SJSA1 (cell line): ENCODE measurements around the gene PSMC3IP. TPM values are rescaled to one million over a fixed set of nuclear protein-coding genes. Genes with fewer than 3 reads are reported as not detected.

Experiments used
- DNase-seq, 2 experiments: peaks; one replicate each; pipeline ENCODE4 v3.0.0-alpha.2; 2015 to 2020; ENCODE audit warnings: low spot score in 2 of 2, low read depth in 1 of 2
- H3K27ac ChIP-seq: fragments of 250-450 bp; sonication (Bioruptor Pico); 2 replicates; pipeline ENCODE4 v1.5.1; 2020; ENCODE audit warnings: mild to moderate bottlenecking, moderate library complexity
- H3K27me3 ChIP-seq: fragments of 250-450 bp; sonication (Bioruptor Pico); replicated peaks from 2 replicates; pipeline ENCODE4 v1.5.1; 2020; ENCODE audit warnings: mild to moderate bottlenecking, moderate library complexity
- H3K36me3 ChIP-seq: fragments of 250-450 bp; sonication (Bioruptor Pico); 2 replicates; pipeline ENCODE4 v1.5.1; 2020; ENCODE audit warnings: mild to moderate bottlenecking
- H3K4me1 ChIP-seq: fragments of 250-450 bp; sonication (Bioruptor Pico); replicated peaks from 2 replicates; pipeline ENCODE4 v1.6.1; 2021; ENCODE audit warnings: mild to moderate bottlenecking
- H3K4me3 ChIP-seq: fragments of 250-450 bp; sonication (Bioruptor Pico); 2 replicates; pipeline ENCODE4 v1.5.1; 2020; ENCODE audit warnings: mild to moderate bottlenecking
- H3K9me3 ChIP-seq: fragments of 250-450 bp; sonication (Bioruptor Pico); replicated peaks from 2 replicates; pipeline ENCODE4 v1.5.1; 2020; ENCODE audit warnings: mild to moderate bottlenecking
- total RNA-seq: library from RNA; depleted of rRNA; stranded (reverse); fragments of >200 nt; shearing (Covaris generic); gene quantifications from 2 replicates; pipeline ENCODE4 v1.2.3, GENCODE V29; 2014

PSMC3IP gene
- total RNA-seq, 1 experiment from 2014 or later, result 22.3 TPM

DNA sequence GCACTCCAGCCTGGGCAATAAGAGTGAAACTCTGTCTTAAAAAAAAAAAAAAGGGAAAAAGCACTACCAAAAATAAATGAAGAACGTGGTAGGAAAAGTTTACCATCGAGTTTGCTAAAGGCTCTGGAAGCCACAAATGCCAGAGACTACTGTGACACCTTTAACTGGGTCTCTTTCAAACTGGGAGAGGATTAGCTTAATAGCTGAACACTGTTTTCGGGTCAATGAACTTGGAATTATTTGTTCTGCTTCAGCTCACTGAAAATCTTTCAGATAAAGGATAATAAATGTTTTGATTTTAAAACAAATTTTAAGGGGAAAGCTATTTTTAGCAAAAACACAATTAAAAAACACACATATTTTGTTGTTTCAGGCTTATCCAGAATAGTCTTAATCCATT lies 30.2 kb upstream of the PSMC3IP start:
- no peaks in the 10 kb centered on the region for H3K27me3 ChIP-seq
- no peak for DNase-seq
- no peaks in the 10 kb centered on the region for H3K9me3 ChIP-seq
- peaks cover 21% of the 10 kb centered on the region for H3K36me3 ChIP-seq
- no peak overlapping the region for H3K27ac ChIP-seq
- no peak overlapping the region; the same call in 1 of the 2 replicates for H3K4me3 ChIP-seq
- H3K4me1 ChIP-seq, result peaks cover 11% of the 10 kb centered on the region

DNA sequence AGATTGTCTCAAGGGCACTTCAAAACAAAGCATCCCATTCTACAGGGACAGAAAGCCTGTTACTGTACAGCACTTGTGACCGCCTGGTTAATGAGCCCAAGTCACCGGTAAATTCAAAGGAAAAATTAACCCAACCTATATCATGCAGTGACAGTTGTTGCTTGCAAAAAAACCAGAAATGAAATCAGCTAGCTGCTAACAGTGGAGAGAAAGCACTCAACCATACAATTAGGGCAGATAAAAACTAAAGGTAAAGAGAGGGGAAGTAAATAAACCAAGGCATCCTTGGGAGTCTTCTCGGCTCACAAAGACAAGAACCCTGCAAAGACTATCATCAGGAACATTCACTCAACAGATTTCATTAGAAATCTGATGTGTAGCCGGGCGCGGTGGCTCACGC lies 25.8 kb upstream of the PSMC3IP start:
- H3K27me3 ChIP-seq, result no peaks in the 10 kb centered on the region
- H3K27ac ChIP-seq, result no peak overlapping the region
- peaks cover 4% of the 10 kb centered on the region; the same call in 1 of the 2 replicates for H3K36me3 ChIP-seq
- peaks cover 5% of the 10 kb centered on the region for H3K4me1 ChIP-seq
- H3K4me3 ChIP-seq, result no peak overlapping the region
- no peak for DNase-seq
- no peaks in the 10 kb centered on the region for H3K9me3 ChIP-seq

DNA sequence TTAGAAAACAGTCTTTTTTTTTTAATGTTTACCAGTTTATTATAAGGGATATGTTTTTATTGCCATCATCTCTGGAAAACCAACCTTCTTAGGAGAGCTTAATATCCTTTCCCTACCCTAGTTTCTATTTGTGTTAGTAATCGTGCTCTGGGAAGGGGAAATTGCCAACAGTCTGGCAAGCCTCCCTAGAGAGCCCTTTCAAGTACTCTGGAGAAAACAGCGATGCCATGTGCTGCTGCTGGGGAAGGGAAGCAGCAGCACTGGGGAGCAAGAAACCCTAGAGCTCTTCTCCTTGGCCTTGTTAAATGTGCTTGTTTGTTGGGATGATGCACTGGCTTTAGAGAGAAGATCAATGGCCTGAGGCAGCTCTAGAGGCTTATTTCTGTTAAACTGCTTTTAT lies 21.4 kb upstream of the PSMC3IP start:
- no peak overlapping the region for H3K4me3 ChIP-seq
- no peaks in the 10 kb centered on the region for H3K27me3 ChIP-seq
- no peaks in the 10 kb centered on the region for H3K4me1 ChIP-seq
- DNase-seq, result no peak
- peaks cover 4% of the 10 kb centered on the region; the same call in 1 of the 2 replicates for H3K36me3 ChIP-seq
- no peak overlapping the region for H3K27ac ChIP-seq
- H3K9me3 ChIP-seq, result no peaks in the 10 kb centered on the region

DNA sequence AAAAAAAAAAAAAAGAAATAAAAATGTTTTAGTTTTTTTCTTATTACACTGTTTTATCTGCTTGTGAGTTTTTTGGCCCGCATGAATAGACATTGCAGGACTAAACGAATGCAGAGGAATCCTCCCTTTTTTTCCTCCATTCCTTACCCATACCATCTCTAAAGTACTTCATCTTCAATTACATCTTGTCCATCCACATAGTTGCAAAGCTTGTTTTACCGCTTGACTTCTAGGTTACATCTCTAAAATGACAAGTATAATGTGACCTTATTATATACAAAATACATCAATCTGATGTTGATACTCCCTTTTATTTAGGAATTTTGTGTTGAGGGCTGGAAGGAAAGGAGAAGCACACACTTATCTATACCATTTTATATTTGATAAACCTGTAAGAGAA lies 18.9 kb upstream of the PSMC3IP start:
- Histone ChIP-seq H3K4me3 (no peak overlapping the region), H3K27me3 (no peaks in the 10 kb centered on the region), H3K4me1 (no peaks in the 10 kb centered on the region), H3K27ac (no peak overlapping the region), H3K9me3 (no peaks in the 10 kb centered on the region), H3K36me3 (peaks cover 9% of the 10 kb centered on the region)
- DNase-seq, result no peak

DNA sequence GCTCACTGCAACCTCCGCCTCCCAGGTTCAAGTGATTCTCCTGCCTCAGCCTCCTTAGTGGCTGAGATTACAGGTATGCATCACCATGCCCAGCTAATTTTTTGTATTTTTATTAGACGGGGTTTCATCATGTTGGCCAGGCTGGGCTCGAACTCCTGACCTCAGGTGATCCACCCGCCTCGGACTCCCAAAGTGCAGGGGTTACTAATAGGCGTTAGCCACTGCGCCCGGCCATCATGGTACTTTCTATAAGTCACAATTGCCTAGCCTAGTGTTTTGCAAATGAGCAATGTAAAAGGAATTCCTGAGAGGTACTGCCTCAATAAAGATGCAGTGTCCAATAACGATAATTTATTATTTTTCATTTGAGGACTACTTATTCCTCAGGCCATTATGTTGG lies 13.9 kb upstream of the PSMC3IP start:
- Histone ChIP-seq H3K4me3 (no peak overlapping the region), H3K36me3 (peaks cover 35% of the 10 kb centered on the region), H3K4me1 (peaks cover 13% of the 10 kb centered on the region), H3K9me3 (no peaks in the 10 kb centered on the region), H3K27me3 (no peaks in the 10 kb centered on the region), H3K27ac (no peak overlapping the region)
- DNase-seq, result no peak

DNA sequence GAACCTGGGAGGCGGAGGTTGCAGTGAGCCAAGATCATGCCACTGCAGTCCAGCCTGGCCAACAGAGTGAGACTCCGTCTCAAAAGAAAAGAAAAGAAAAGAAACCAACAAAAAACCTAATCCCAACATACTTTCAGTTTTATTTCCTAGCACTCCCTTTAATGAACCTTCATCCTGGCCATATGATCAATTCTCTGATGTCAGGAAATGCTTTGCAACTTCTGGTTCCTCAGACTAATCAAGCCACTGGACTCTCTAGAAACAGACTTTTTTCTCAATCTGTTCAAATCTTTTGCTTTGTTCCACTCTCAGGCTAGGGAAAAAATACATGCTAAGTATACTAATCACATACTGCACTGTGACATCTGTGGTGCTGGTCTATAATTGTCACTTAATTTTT lies 13.4 kb upstream of the PSMC3IP start:
- Histone ChIP-seq H3K27me3 (no peaks in the 10 kb centered on the region), H3K4me1 (peaks cover 13% of the 10 kb centered on the region), H3K4me3 (no peak overlapping the region), H3K9me3 (no peaks in the 10 kb centered on the region), H3K27ac (no peak overlapping the region), H3K36me3 (peaks cover 40% of the 10 kb centered on the region)
- no peak for DNase-seq

DNA sequence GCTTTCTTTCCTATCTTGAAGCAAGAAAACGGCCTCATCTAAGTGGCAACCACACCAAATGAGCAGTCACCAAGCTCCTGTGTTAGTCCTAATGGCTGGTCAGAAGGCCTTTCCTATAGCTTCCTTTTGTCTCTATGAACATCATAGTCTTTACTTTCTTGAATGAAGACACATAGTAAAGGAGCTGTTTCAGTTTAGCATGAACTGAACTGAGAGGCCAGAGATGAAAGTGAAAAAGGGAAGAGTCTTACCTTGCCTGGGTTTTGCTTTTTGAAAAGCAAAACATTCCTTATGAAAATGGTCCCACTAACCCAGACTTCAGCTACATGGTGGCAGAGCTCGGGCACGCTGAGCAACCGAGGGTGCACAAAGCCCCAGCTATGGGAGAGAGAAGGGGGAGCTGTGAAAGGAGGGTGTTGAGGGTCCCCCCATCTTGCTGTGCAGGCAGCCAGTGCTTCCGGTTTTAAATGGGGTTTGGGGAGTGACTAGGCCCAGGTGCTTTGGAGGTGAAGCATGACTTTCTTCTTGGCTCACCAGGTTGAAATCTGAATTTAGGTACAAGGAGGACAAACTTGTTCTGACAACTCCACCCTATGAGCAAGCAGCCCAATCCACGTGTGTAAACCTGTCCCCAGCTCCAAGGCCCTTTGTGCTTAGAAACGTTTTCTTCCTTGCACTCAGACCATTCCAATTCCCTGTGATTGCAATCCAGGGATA lies 9.1 kb upstream of the PSMC3IP start:
- no peaks in the 10 kb centered on the region for H3K27me3 ChIP-seq
- no peaks in the 10 kb centered on the region for H3K9me3 ChIP-seq
- H3K4me1 ChIP-seq, result peaks cover 13% of the 10 kb centered on the region
- peaks cover 71% of the 10 kb centered on the region for H3K36me3 ChIP-seq
- H3K27ac ChIP-seq, result no peak overlapping the region
- no peak overlapping the region for H3K4me3 ChIP-seq
- DNase-seq, result no peak

DNA sequence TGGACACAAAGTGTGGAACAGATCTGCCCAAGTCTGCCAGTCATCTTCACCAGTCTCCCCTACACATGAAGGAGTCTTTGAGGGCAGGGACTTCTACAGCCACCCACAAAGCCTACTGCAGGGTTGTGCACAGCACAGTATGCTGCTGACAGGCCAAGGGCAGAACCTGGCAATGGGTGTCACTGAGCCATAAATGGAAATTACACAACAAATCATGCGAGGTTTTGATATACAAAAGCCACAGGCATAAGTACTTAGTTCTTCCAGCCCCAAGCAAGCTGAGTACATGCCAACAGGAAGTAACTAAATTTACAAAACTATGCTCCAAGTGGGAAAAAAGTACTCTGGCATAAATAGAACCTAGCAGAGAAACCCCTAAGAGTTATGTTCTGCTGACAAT lies 7.8 kb upstream of the PSMC3IP start:
- Histone ChIP-seq H3K4me3 (no peak overlapping the region), H3K27me3 (no peaks in the 10 kb centered on the region), H3K36me3 (peaks cover 63% of the 10 kb centered on the region), H3K4me1 (peaks cover 13% of the 10 kb centered on the region), H3K9me3 (no peaks in the 10 kb centered on the region), H3K27ac (no peak overlapping the region)
- DNase-seq, result no peak

DNA sequence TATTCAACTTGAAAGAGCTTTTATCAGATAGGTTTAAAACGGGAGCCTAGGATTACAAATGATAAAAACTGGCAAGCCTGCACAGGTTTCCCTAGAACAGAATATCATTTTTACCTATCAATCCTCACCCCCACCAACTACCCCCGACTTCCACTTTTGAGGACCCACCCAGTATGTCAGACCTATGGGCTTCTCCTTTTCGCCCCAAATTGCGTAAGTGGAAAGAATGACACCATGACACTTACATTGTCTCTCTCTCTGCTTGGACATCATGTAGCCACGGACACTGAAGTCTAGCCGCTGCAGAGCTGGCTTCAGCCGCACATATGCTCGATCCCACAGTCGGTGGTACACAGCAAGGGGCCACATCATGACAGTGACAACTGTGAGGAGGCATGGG lies 7.4 kb upstream of the PSMC3IP start:
- no peak overlapping the region for H3K4me3 ChIP-seq
- H3K27me3 ChIP-seq, result no peaks in the 10 kb centered on the region
- H3K9me3 ChIP-seq, result no peaks in the 10 kb centered on the region
- H3K27ac ChIP-seq, result no peak overlapping the region
- peaks cover 13% of the 10 kb centered on the region for H3K4me1 ChIP-seq
- DNase-seq, result no peak
- H3K36me3 ChIP-seq, result peaks cover 63% of the 10 kb centered on the region

DNA sequence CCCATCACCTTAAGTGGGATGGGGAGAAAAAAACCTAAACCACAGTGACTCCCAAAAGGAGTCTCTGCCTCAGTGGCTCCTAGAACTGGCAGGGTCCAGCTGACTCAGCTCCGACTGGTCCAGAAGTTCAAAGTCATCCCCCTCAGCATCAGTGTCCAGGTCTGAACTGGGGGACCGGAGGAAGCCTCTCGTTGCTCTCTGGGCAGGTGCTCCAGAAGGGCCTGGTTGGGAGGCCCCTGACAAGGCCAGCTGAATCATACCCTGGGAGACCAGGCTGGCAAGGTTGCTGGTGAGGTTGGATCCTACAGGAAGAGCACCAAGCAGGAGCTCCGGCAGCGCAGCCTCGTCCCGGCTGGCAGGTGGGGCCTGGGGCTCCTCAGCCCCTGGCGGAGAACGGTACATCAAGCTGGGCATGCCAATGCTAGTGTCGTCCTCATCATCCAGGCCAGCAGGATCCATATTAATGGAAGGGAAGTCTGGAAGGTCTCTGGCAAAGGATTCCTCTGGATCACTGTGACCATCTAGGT lies 4.3 kb upstream of the PSMC3IP start:
- Histone ChIP-seq H3K4me1 (peaks cover 7% of the 10 kb centered on the region; the same call in 1 of the 2 replicates), H3K27me3 (no peaks in the 10 kb centered on the region), H3K27ac (no peak overlapping the region), H3K9me3 (no peaks in the 10 kb centered on the region), H3K36me3 (peaks cover 61% of the 10 kb centered on the region), H3K4me3 (no peak overlapping the region)
- no peak for DNase-seq

DNA sequence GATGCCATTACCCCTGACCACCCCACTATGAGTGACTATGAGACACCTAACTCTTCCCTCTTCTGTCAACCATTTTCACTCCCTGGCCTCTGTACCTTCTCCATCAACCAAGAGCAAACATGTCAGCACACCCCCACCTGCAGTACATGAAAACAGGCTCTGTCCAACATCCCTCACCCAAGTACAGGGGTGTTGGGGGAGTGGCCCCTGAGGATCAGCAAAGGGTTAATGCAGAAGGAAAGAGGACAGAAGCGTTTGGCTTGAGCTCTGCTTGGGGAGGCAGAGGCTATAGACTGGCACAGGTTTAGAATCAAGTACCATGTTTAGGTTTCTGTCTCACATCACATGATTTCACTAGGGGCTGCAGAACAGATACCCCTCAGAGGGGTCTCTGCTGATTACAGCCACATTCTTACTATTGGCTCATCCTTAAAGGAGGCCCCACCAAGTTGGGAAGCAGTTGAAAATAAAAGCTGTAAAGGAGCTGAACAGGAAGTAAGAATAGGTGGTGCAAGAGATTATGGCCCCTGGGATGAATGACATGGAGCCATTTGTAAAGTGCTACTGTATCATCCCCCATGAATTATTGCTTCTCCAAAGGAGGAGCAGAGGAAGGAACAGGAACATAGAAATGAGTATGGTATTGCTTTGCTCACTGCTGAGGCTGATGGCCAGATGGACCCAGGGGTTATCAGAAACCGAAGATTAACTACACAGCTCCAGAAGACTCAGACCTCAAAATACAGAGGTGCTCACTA lies 2.4 kb upstream of the PSMC3IP start:
- Histone ChIP-seq H3K36me3 (peaks cover 63% of the 10 kb centered on the region), H3K27ac (no peak overlapping the region), H3K4me1 (peaks cover 13% of the 10 kb centered on the region), H3K9me3 (no peaks in the 10 kb centered on the region), H3K4me3 (no peak overlapping the region), H3K27me3 (no peaks in the 10 kb centered on the region)
- no peak for DNase-seq

DNA sequence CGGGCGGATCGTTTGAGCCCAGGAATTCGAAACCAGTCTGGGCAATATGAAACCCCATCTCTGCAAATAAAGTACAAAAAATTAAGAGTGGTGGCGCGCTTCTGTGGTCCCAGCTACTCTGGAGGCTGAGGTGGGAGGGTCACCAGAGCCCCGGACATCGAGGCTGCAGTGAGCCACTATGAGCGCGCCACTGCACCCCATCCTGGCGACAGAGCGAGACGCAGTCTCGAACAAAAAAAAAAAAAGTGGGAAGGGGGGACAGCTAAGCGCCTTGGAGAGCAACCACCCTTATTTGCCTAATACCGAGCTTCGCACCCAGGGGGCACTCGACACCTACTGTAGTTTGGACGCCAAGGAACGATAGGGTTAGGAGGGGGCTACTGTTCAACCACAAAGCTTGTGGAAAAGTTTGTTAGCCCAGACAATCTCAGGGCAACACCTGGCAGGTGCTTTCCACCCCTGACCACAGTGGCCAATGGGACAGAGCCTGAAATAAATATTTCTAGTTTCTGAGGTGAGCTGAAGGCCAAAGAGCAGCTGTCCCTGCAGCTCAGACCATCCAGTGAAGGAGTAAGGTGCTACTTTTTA lies 847 bp upstream of the PSMC3IP start:
- Histone ChIP-seq H3K27ac (no peak overlapping the region), H3K4me1 (peaks cover 13% of the 10 kb centered on the region), H3K9me3 (no peaks in the 10 kb centered on the region), H3K36me3 (peaks cover 67% of the 10 kb centered on the region), H3K27me3 (no peaks in the 10 kb centered on the region), H3K4me3 (peak overlapping the region; percentile 67)
- peak; percentile 71 to 80 for DNase-seq

DNA sequence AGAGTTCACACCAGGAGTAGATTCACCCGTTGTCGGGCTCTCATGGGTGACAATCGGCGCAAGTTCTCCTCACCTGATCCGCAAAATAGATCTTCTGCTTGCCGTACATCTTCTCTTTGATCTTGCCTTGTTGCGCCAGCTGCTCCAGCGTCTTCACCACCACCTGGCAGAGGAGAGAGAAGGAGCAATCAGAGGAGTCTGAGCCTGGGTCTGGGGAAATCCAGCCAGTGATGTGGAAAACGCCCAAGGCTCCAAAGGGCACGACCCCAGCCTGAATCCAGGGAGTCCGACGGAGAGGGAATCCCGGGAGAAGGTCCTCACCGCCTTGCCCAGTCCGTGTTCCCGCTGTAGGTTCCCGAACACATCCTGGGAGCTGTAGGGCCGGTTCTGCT lies 393 bp downstream of the PSMC3IP start:
- DNase-seq, result no peak
- H3K4me3 ChIP-seq, result peak overlapping the region; percentile 67
- no peaks in the 10 kb centered on the region for H3K27me3 ChIP-seq
- peaks cover 13% of the 10 kb centered on the region for H3K4me1 ChIP-seq
- H3K27ac ChIP-seq, result peak overlapping the region; percentile 38
- peaks cover 66% of the 10 kb centered on the region for H3K36me3 ChIP-seq
- no peaks in the 10 kb centered on the region for H3K9me3 ChIP-seq

DNA sequence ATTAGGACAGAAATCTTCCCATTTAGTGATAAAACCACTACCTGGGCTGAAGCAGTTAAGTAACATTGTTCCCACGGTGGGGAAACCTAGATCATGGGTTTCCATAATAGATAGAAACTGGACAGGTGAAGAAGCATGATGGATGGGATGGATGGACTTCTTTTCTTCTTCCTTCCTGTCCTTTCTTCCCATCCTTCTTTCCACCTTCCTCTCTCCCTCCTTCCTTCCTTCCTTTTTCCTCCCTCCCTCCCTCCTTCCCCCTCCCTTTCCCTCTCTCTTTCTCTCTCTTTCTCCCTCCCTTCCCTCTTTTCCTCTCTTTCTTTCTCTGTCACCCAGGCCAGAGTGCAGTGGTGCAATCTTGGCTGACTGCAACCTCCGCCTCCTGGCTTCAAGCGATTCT lies 3.1 kb downstream of the PSMC3IP start:
- Histone ChIP-seq H3K4me1 (peaks cover 13% of the 10 kb centered on the region), H3K27me3 (no peaks in the 10 kb centered on the region), H3K4me3 (no peak overlapping the region), H3K9me3 (no peaks in the 10 kb centered on the region), H3K36me3 (peaks cover 79% of the 10 kb centered on the region), H3K27ac (no peak overlapping the region)
- DNase-seq, result no peak
